GM23338 (cell line): ENCODE results near the gene CCDC178. TPM values are rescaled to one million over a fixed set of nuclear protein-coding genes. Genes with fewer than 3 reads are reported as not detected.

Experiments
- ATAC-seq: fragments of 200-7000 bp; cut with Tn5 transposase; 3 replicates; pipeline ENCODE4 v1.9.1; 2020
- DNase-seq: peaks from one replicate; pipeline ENCODE4 v3.0.0-alpha.2; 2015; ENCODE audit warnings: low spot score
- H2AFZ ChIP-seq: fragments of 200-600 bp; sonication (generic); 2 replicates; pipeline ENCODE4 v1.8.0; 2016; ENCODE audit warnings: antibody characterized with exemption, mild to moderate bottlenecking, moderate library complexity
- H3F3A ChIP-seq: fragments of 200-600 bp; sonication (generic); replicated peaks from 2 replicates; pipeline ENCODE4 v1.8.0; 2017; ENCODE audit warnings: antibody characterized with exemption, mixed run types, low read depth
- H3K27ac ChIP-seq: fragments of 200-600 bp; sonication (generic); 2 replicates; pipeline ENCODE4 v1.6.1; 2016; ENCODE audit warnings: low read depth
- H3K27me3 ChIP-seq: fragments of 200-600 bp; sonication (generic); 2 replicates; pipeline ENCODE4 v1.8.0; 2016; ENCODE audit warnings: mild to moderate bottlenecking, mixed run types, moderate library complexity; ENCODE audit not compliant: insufficient read depth
- H3K36me3 ChIP-seq: fragments of 200-600 bp; sonication (generic); 2 replicates; pipeline ENCODE4 v1.8.0; 2016; ENCODE audit warnings: mild to moderate bottlenecking; ENCODE audit not compliant: insufficient read depth
- H3K4me1 ChIP-seq: fragments of 200-600 bp; sonication (generic); 2 replicates; pipeline ENCODE4 v1.8.0; 2016; ENCODE audit warnings: mild to moderate bottlenecking, moderate library complexity; ENCODE audit not compliant: insufficient read depth
- H3K4me2 ChIP-seq: fragments of 200-600 bp; sonication (generic); 2 replicates; pipeline ENCODE4 v1.7.1; 2017; ENCODE audit warnings: mixed run types
- H3K4me3 ChIP-seq: fragments of 200-600 bp; sonication (generic); 2 replicates; pipeline ENCODE4 v1.6.1; 2016; ENCODE audit warnings: mixed run types
- H3K79me2 ChIP-seq: fragments of 200-600 bp; sonication (generic); replicated peaks from 2 replicates; pipeline ENCODE4 v1.8.0; 2017; ENCODE audit warnings: mild to moderate bottlenecking; ENCODE audit not compliant: insufficient read depth
- H3K9me2 ChIP-seq: fragments of 200-600 bp; sonication (generic); 2 replicates; pipeline ENCODE4 v1.8.0; 2017; ENCODE audit not compliant: insufficient read depth
- H4K20me1 ChIP-seq: fragments of 200-600 bp; sonication (generic); replicated peaks from 2 replicates; pipeline ENCODE4 v1.8.0; 2017; ENCODE audit warnings: mild to moderate bottlenecking; ENCODE audit not compliant: insufficient read depth
- H3K27ac Mint-ChIP-seq: 2 replicates; pipeline ENCODE4 v1.8.0; 2020; ENCODE audit warnings: inconsistent platforms, mild to moderate bottlenecking, moderate library complexity, mixed read lengths
- H3K27me3 Mint-ChIP-seq: 3 replicates; pipeline ENCODE4 v1.8.0; 2022; ENCODE audit warnings: low read depth, mild to moderate bottlenecking, moderate library complexity, mixed read lengths, inconsistent platforms; ENCODE audit not compliant: insufficient read depth, poor library complexity
- H3K36me3 Mint-ChIP-seq: 3 replicates; pipeline ENCODE4 v1.8.0; 2021; ENCODE audit warnings: low read depth, mild to moderate bottlenecking, inconsistent platforms, moderate library complexity, mixed read lengths
- H3K4me1 Mint-ChIP-seq: 3 replicates; pipeline ENCODE4 v1.8.0; 2020; ENCODE audit warnings: mild to moderate bottlenecking, inconsistent platforms, mixed read lengths
- H3K4me3 Mint-ChIP-seq: 3 replicates; pipeline ENCODE4 v1.8.0; 2021; ENCODE audit warnings: moderate library complexity, mild to moderate bottlenecking, inconsistent platforms, mixed read lengths
- H3K9me3 Mint-ChIP-seq: 3 replicates; pipeline ENCODE4 v1.8.0; 2020; ENCODE audit warnings: moderate library complexity, mild to moderate bottlenecking, inconsistent platforms, mixed read lengths
- EZH2 ChIP-seq: fragments of 200-600 bp; sonication (generic); IDR thresholded peaks from one replicate; pipeline ENCODE4 v1.8.0; 2017; ENCODE audit warnings: antibody characterized with exemption, mild to moderate bottlenecking, low read depth; ENCODE audit not compliant: unreplicated experiment
- EZH2phosphoT487 ChIP-seq: fragments of 200-600 bp; sonication (generic); IDR thresholded peaks from one replicate; pipeline ENCODE4 v1.8.1; 2018; ENCODE audit warnings: antibody characterized with exemption; ENCODE audit not compliant: unreplicated experiment
- JUNB ChIP-seq: IDR thresholded peaks from one replicate; pipeline ENCODE4 v1.6.1; 2016; ENCODE audit warnings: antibody characterized with exemption; ENCODE audit not compliant: unreplicated experiment
- NANOG ChIP-seq: IDR thresholded peaks from 2 replicates; pipeline ENCODE4 v1.6.1; 2016; ENCODE audit warnings: antibody characterized with exemption, borderline replicate concordance
- POLR2AphosphoS5 ChIP-seq: IDR thresholded peaks from 2 replicates; pipeline ENCODE4 v1.6.1; 2016; ENCODE audit warnings: antibody characterized with exemption, low read depth
- STAT1 ChIP-seq: IDR thresholded peaks from one replicate; pipeline ENCODE4 v1.6.1; 2016; ENCODE audit warnings: antibody characterized with exemption; ENCODE audit not compliant: unreplicated experiment
- ZNF114 ChIP-seq: fragments of 250-450 bp; sonication (Bioruptor Pico); IDR thresholded peaks from 2 replicates; pipeline ENCODE4 v1.5.0; 2020; ENCODE audit warnings: mild to moderate bottlenecking, moderate library complexity
- ZNF331 ChIP-seq: fragments of 250-450 bp; sonication (Bioruptor Pico); IDR thresholded peaks from 2 replicates; pipeline ENCODE4 v1.5.0; 2020; ENCODE audit warnings: low read depth, mild to moderate bottlenecking, moderate library complexity
- polyA plus RNA-seq: library from polyadenylated mRNA; unstranded; fragments of >200 nt; fragmentation: Nextera tagmentation; extraction: Ambion mirVana; gene quantifications from 2 replicates; pipeline ENCODE4 v1.2.1, GENCODE V29; 2016
- total RNA-seq: library from RNA; depleted of rRNA; stranded (reverse); fragments of >200 nt; shearing (Covaris generic); gene quantifications from 2 replicates; pipeline ENCODE4 v1.2.3, GENCODE V29; 2014
- TF ChIP-seq, protein P1 (sequence below): fragments of 250-450 bp; sonication (Bioruptor Pico); IDR thresholded peaks from 2 replicates; pipeline ENCODE4 v1.5.0; 2020; ENCODE audit warnings: mild to moderate bottlenecking, moderate library complexity
- TF ChIP-seq, protein P2 (sequence below), 2 experiments: fragments of 200-600 bp in 1 of 2; sonication (generic) in 1 of 2; conservative IDR thresholded peaks; 2 replicates each; pipeline versions ENCODE4 v1.5.1 to v1.6.1; 2016 to 2017; ENCODE audit warnings: antibody characterized with exemption in 2 of 2, low read depth in 2 of 2, mild to moderate bottlenecking in 2 of 2, moderate library complexity in 1 of 2

CCDC178 gene
- total and polyA plus RNA-seq, 2 experiments from 2014 or later: 0.17 to 0.24 TPM

DNA sequence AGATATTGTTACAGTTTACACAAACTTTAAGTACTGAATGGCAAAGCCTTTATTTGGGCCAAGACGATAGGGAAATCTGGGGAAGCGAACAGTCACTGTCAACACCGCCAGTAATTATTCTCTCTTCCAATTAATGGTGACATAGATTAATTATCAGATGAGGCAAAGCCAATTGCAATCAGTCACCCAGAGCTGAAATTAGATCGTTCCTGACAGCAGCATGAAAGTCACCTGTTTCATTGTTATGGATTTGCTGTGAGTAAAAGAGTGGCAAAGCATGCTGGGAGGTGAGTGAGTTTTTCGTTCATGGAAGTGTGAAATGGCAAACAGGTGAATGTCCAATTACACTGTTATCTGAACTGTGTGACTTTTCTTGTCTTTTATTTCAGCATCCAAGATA lies 502.9 kb downstream of the CCDC178 start:
- ATAC-seq: no peak
- Mint-ChIP-seq H3K27me3 (peaks cover 4% of the 10 kb centered on the region), H3K4me1 (peaks cover 26% of the 10 kb centered on the region)

More for the DNA sequence above, 502.9 kb downstream of the CCDC178 start:
- Histone ChIP-seq H2AFZ (no peak overlapping the region), H3K27ac (peak overlapping the region; percentile 67; the same call in 1 of the 2 replicates), H3K79me2 (no peaks in the 10 kb centered on the region), H3K9me2 (no peaks in the 10 kb centered on the region), H3K27me3 (no peaks in the 10 kb centered on the region), H3K4me1 (peaks cover 32% of the 10 kb centered on the region), H4K20me1 (no peaks in the 10 kb centered on the region), H3K4me3 (no peak overlapping the region), H3F3A (no peaks in the 10 kb centered on the region), H3K4me2 (0 out of 2 replicates have a peak overlapping the region, but pooled peaks have one; percentile 1), H3K36me3 (peaks cover 5% of the 10 kb centered on the region; the same call in 1 of the 2 replicates)
- peaks cover 29% of the 10 kb centered on the region for H3K9me3 Mint-ChIP-seq
- peak; percentile 9 for DNase-seq
- H3K4me3 Mint-ChIP-seq: no peak overlapping the region
- peak overlapping the region; percentile 67 for H3K27ac Mint-ChIP-seq
- peaks cover 26% of the 10 kb centered on the region; the same call in 2 of the 3 replicates for H3K36me3 Mint-ChIP-seq
- TF ChIP-seq STAT1 (no peak), ZNF114 (no peak), NANOG (no peak), EZH2 (no peak), POLR2AphosphoS5 (no peak), ZNF331 (CRISPR knock-in tag) (no peak), JUNB (no peak), EZH2phosphoT487 (no peak)
- TF ChIP-seq, protein P1, sequence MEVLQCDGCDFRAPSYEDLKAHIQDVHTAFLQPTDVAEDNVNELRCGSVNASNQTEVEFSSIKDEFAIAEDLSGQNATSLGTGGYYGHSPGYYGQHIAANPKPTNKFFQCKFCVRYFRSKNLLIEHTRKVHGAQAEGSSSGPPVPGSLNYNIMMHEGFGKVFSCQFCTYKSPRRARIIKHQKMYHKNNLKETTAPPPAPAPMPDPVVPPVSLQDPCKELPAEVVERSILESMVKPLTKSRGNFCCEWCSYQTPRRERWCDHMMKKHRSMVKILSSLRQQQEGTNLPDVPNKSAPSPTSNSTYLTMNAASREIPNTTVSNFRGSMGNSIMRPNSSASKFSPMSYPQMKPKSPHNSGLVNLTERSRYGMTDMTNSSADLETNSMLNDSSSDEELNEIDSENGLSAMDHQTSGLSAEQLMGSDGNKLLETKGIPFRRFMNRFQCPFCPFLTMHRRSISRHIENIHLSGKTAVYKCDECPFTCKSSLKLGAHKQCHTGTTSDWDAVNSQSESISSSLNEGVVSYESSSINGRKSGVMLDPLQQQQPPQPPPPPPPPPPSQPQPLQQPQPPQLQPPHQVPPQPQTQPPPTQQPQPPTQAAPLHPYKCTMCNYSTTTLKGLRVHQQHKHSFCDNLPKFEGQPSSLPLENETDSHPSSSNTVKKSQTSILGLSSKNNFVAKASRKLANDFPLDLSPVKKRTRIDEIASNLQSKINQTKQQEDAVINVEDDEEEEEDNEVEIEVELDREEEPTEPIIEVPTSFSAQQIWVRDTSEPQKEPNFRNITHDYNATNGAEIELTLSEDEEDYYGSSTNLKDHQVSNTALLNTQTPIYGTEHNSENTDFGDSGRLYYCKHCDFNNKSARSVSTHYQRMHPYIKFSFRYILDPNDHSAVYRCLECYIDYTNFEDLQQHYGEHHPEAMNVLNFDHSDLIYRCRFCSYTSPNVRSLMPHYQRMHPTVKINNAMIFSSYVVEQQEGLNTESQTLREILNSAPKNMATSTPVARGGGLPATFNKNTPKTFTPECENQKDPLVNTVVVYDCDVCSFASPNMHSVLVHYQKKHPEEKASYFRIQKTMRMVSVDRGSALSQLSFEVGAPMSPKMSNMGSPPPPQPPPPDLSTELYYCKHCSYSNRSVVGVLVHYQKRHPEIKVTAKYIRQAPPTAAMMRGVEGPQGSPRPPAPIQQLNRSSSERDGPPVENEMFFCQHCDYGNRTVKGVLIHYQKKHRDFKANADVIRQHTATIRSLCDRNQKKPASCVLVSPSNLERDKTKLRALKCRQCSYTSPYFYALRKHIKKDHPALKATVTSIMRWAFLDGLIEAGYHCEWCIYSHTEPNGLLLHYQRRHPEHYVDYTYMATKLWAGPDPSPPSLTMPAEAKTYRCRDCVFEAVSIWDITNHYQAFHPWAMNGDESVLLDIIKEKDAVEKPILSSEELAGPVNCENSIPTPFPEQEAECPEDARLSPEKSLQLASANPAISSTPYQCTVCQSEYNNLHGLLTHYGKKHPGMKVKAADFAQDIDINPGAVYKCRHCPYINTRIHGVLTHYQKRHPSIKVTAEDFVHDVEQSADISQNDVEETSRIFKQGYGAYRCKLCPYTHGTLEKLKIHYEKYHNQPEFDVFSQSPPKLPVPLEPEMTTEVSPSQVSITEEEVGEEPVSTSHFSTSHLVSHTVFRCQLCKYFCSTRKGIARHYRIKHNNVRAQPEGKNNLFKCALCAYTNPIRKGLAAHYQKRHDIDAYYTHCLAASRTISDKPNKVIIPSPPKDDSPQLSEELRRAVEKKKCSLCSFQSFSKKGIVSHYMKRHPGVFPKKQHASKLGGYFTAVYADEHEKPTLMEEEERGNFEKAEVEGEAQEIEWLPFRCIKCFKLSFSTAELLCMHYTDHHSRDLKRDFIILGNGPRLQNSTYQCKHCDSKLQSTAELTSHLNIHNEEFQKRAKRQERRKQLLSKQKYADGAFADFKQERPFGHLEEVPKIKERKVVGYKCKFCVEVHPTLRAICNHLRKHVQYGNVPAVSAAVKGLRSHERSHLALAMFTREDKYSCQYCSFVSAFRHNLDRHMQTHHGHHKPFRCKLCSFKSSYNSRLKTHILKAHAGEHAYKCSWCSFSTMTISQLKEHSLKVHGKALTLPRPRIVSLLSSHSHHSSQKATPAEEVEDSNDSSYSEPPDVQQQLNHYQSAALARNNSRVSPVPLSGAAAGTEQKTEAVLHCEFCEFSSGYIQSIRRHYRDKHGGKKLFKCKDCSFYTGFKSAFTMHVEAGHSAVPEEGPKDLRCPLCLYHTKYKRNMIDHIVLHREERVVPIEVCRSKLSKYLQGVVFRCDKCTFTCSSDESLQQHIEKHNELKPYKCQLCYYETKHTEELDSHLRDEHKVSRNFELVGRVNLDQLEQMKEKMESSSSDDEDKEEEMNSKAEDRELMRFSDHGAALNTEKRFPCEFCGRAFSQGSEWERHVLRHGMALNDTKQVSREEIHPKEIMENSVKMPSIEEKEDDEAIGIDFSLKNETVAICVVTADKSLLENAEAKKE: no peak
- TF ChIP-seq, protein P2, sequence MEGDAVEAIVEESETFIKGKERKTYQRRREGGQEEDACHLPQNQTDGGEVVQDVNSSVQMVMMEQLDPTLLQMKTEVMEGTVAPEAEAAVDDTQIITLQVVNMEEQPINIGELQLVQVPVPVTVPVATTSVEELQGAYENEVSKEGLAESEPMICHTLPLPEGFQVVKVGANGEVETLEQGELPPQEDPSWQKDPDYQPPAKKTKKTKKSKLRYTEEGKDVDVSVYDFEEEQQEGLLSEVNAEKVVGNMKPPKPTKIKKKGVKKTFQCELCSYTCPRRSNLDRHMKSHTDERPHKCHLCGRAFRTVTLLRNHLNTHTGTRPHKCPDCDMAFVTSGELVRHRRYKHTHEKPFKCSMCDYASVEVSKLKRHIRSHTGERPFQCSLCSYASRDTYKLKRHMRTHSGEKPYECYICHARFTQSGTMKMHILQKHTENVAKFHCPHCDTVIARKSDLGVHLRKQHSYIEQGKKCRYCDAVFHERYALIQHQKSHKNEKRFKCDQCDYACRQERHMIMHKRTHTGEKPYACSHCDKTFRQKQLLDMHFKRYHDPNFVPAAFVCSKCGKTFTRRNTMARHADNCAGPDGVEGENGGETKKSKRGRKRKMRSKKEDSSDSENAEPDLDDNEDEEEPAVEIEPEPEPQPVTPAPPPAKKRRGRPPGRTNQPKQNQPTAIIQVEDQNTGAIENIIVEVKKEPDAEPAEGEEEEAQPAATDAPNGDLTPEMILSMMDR (conservative IDR thresholded peaks at IDR 0.05; ENCODE audit: low read depth in 2 of 2): no peak
